Neural progenitor cell (in vitro differentiated cells): ENCODE measurements around the gene RAPGEF4.
"Not testable (repeated sequence)": the region's sequence is repeated elsewhere in the genome, so short reads cannot be mapped to it uniquely, and the experiment has no call there.

Experiments used
- CTCF ChIP-seq: fragments of 200-600 bp; sonication (generic); IDR thresholded peaks from 2 replicates; pipeline ENCODE4 v1.5.1; 2017; ENCODE audit warnings: antibody characterized with exemption, mild to moderate bottlenecking
- EZH2 ChIP-seq: fragments of 200-600 bp; sonication (generic); IDR thresholded peaks from 2 replicates; pipeline ENCODE4 v1.6.1; 2017; ENCODE audit warnings: antibody characterized with exemption, mild to moderate bottlenecking, moderate library complexity
- EZH2phosphoT487 ChIP-seq: fragments of 200-600 bp; sonication (generic); IDR thresholded peaks from 2 replicates; pipeline ENCODE4 v1.6.1; 2017; ENCODE audit warnings: antibody characterized with exemption

- not testable (repeated sequence) for TF ChIP-seq CTCF, EZH2, EZH2phosphoT487
Measured at GRCh38 chr2:172748543-172748942, 12.9 kb downstream of the RAPGEF4 start.
